Hindlimb muscle (tissue), 1 donor: ENCODE results near the gene TNFSF8. TPM values are rescaled to one million over a fixed set of nuclear protein-coding genes. Genes with fewer than 3 reads are reported as not detected.
A peak's percentile ranks its signal among the peaks of the same experiment; 100 is the strongest.

Experiments
- DNase-seq: peaks from one replicate; pipeline ENCODE4 v3.0.0-alpha.2; 2013
- polyA plus RNA-seq: library from polyadenylated mRNA; unstranded; fragments of 120-200 nt; gene quantifications from one replicate; pipeline ENCODE4 v1.2.1, GENCODE V29; 2013; ENCODE audit not compliant: insufficient read length

Gene TNFSF8
- polyA plus RNA-seq, 1 donor = 0.65 TPM

DNA sequence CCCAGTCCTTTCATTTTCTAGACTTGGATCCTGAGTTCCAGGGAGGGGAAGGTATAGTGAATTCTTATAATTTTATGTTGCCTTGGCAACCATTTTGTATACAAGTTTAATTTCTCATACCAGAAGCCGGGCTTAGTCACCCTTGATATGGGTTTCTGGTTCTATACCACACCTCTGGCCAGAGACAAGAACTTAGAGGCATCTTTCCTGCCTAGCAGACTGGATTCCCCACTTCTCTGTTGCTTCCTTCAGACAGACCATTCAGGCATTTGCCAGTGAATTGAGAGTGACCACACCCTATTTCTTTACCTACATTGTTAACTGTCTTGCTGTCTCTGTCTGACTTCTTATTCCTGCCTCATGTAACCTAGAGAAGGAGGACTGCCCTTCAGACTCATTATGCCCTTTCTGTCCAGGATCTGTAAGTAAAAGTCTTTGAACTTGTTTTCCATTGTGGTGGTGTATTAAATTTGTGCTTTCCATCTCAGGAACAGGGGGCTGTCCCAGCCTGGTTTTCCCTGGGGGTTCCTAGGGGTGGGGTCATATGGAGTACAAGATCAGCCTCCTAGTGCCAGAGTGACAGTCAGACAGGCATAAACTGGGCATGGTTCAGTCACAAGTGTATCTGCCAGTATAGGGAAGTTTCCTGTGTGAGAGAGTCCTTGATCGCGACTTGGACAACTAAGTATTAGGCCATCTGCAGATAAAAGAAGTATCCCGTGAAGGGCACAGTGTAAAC lies 27.4 kb downstream of the TNFSF8 start:
- no peak for DNase-seq

DNA sequence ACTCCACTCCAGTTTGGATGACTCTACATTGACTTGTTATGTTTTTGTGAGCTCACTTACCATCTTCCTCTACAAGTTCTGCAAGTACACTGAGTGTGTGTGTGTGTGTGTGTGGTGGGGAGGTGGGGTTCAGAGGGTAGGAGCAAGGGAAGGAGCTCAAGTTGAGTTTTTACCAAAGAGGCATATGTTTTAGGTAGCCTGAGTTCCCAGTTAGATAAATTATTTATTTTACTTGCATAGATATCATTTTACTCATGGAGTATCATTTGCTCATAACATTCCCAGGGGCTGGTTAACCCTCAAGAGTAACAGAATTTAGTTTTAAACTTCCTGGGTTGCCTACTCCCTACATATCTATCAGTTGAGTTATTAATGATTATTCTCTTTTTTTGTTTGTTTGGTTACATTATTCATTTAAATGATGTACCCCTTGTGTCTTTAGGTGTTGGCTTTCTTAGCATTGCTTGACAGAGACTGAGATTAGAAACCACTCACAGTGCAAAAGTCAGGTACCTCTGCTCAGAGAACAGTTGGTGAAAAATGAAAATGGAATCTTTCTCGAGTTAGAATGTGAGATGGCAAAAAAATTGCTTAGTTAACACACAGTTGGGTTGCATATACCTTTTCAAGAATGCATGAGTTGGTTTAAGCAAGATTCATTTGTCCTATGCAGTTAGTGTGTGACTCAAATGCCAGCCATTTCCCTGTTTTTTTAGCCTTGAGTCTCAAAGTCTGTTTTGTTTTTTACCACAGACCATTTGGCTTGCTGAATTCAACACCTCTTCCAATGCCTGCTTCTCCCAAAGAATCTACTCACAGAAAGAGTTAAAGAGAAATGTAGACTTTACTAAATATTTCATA lies 29.2 kb downstream of the TNFSF8 start:
- DNase-seq = no peak

DNA sequence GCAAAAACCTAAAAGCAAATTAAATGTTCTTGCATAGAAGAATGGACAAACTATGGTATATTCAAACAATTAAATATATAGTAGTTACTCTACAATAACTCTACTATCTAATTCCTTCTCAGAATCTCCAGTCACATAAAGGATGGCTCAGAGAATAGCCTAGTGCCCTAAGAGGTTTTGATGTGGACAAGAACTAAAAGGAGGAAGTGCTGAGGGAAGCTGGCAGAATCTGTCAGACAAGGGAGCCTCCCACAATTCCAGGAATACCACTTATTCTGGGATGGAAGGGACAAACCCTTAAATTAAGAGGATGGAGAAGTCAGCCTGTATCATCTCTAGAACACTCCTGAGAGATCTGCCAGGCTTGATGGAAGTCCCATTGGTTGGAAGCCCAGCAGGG lies 30.4 kb downstream of the TNFSF8 start:
- no peak for DNase-seq

DNA sequence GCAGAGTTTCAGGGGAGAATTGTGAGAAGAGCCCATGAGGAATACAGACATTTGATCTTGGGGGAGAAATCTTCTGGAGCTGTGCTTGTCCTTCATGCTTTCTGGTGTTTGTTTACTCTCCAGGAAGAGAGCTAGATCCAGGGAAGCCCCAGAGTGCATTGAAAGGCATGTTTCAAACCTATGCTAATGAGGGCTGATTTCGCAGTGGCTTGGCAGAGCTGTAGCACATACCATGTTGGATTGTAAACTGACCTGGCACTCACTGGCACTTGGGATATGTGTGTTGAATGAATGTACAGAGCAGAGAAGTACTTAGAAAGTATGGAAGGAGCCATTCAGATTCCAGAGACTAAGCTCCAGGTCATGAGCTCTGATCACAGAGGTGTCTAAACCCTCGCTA lies 30.9 kb downstream of the TNFSF8 start:
- DNase-seq = no peak

DNA sequence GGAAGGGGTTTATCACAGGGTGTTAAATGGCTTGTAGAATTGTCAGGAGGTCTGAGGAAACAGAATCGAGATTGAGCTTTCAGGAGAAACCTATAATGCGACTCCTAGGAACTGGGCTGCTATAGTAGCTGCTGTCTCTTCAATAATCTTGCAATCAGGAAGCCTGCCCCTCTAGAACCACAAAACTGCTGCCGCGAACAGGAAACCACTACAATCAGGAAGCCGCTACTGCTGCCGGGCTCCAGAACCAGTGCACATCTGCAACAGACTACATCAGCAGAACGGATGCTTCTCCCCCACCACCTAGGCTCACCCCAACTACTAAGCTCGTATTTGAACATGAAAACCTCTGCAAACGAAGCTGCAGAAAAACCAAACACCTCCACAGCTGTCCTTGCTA lies 31.6 kb downstream of the TNFSF8 start:
- peak; percentile 16 for DNase-seq

DNA sequence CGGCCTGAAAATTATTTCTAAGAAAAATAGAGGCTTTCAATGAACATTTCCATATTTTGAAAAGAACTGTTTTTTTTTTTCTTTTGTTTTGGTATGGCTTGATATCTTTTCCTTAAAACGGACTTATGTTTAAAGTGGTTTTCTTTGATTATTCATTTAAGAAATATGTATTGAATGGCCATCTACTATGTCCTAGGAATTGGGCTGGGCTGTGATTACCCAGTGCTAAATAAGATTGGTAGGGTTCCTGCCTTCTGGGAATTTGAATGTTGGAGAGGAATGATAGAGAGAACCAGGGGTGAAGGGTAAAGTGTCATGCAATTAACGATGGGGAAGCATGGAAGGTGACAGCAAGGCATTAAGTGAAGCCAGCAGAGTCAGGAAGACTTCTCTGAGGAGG lies 33.2 kb downstream of the TNFSF8 start:
- no peak for DNase-seq

DNA sequence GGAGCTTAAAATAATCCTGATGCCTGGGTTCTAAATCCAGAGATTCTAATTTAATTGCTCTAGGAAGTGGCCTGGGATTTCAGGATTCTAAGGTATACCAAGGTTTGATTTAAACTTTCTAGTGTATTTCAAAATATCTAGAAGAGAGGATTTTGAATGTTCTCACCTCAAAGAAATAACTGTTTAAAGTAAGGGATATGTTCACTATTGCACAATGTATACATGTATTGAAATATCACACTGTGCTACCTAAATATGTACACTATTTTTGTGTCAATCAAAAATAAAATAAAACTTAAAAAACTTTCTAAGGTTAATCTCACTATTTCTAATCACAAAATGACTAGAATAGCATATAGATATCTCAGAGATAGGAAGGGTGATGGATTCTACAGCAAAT lies 34.0 kb downstream of the TNFSF8 start:
- no peak for DNase-seq

DNA sequence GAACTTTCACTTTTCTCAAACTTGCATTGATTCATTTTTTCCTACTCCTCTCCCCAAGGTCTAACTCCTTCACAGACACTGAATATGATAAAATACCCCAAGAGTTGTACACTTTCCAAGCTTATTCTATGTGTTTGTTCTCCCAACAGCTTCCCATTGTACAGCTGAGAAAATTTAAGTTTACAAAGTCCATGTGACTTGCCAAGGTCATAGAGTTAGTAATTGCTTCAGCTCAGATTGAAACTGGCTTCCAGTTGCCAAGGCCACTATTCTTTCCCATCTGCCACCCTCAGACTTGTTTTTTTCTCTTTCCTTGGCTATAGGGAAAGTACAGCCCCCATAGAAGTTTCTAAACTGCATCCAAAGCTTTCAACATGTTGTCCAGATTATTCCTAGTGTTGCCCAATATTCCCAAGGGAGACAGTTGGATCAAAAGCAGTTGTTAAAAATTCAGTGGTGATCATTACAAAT lies 34.8 kb downstream of the TNFSF8 start:
- no peak for DNase-seq

DNA sequence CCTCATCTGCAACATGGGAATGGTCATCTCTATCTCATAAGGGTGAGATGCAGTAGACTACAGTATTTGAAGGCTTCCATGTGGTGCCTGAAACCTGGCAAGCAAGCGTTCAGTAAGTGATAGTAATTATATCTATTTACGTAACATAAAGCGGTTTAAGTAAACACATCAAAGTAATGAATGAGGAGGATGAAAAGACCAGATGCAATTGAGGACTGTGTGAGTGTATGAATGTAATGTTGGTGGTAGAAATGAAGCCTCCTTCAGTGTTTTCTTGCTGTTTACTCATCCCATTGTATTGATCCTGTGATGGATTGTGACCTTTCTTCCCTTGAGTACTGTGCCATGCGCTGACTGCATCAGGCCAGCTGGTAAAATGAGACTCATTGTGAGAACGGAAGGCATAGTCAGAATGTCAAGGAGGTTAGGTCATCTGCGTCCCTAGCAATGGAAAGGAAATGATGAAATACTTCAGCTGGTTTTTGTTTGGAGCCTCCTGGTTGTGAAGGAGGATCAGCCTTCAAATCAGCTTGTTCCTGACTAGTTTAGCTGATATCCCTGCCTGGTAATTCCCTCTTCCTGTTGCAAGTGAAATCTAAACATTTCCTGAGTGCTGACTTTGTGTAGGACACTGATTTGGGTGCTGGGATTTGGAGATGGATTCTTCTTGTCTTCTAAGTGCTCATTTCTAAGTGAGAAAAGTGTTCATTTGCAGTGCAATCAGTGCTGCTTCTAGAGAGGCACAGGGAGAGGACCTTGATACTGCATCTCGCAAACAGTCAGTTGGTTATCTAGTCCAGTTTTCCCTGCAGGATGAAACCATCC lies 35.6 kb downstream of the TNFSF8 start:
- DNase-seq = no peak

DNA sequence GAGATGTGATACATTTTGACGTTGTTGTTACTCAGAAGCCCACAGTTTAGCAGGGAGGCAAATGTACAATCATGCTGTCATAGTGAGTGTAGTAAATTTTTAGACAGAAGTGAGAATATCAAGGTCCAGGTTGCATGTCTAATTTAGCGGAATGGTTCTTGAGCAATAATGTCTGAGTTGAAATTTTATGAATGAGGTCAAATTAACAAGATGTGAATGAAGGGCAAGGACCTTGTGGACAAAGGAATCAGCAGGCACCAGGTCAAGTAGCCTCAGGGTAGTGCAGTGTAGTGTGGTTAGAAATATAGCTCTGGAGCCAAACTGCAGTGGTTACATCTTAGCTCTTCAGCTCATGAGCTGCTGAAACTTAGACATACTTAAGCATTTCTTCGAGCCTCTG lies 36.2 kb downstream of the TNFSF8 start:
- no peak for DNase-seq

DNA sequence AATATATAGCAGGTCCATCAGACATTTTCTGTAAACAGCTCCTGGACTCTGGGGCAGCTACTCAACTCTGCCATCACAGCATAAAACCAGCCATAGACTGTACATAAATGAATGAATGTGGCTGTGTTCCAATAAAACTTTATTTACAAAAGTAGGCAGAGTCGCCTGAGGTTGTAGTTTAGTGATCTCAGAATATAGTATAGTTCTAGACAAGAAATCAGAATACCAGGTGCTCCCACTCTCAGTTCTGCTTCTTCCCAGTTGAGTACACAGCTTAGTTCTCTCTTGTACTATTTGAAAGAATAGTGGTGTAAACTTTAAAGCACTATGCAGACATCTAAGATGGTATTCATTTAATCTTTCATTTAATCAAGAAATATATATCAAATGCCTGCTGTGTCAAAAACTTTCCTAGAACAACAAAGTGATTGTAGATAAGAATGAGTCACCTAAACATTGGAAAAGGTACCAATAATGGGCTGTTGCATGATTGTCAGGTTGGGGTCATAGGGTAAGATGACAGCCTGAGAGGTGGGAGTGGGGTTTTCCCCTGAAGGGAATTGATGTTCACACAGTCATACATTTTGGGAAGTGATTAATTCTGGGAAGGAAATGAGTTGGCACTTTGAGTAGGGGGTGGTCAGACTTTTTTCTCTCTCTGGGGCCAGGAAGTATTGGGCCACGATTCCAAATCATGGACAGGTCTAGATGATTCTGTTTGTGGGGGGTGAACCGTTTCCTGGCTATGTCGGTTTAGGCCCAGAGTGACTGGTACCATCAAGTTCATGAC lies 37.0 kb downstream of the TNFSF8 start:
- no peak for DNase-seq

DNA sequence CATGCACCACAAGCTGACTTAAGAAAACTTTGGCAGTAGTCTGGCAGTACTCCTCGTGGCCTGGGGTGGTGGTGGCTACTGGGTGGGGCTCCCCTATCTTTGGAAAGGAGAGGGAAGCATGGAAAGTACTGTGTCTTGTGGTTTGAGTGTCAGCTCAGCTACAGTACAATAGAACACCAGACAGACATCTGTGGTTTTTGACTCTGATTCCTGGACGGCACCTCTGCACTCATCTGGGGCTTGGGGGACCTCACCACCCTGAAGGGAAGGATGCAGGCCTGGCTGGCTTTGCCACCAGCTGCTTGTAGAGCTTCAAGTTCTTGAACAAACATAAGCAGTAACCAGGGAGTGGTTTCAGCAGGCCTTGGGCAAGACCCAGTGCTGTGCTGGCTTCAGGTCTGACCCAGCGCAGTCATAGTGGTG lies 40.6 kb downstream of the TNFSF8 start:
- DNase-seq = no peak

DNA sequence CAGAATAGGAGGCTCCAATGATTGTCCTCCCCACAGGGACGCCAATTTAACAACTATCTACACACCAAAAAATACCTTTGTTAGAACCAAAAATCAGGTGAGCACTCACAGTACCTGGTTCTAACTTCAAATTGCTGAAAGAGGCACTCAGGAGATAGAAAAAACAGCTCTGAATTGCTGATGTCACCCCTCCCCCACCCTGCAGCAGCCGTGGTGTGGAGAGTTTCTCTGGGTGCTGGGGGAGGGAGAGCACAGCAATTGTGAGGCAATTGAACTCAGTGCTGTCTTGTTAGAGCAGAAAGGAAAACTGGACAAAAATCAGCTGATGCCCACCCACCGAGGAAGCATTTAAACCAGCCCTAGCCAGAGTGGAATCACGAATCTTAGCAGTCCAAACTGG lies 41.8 kb downstream of the TNFSF8 start:
- no peak for DNase-seq

DNA sequence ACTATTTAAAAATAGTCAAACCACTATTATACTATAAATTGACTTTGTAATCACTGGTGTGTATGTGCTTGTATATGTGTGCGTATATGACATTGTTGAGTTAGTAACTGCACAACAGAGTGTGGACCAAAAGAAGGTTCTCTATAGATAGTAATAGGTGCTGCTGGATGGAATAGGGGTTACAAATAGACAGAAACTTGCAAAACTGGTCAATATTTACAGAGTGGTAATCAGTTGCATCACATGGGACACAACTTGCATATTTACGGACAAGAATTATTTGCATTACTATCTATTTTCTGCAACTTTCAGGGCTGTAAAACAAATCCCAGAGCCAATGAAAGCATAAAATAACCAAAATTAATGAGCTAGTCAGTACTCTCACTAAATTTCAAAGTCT lies 42.4 kb downstream of the TNFSF8 start:
- no peak for DNase-seq

DNA sequence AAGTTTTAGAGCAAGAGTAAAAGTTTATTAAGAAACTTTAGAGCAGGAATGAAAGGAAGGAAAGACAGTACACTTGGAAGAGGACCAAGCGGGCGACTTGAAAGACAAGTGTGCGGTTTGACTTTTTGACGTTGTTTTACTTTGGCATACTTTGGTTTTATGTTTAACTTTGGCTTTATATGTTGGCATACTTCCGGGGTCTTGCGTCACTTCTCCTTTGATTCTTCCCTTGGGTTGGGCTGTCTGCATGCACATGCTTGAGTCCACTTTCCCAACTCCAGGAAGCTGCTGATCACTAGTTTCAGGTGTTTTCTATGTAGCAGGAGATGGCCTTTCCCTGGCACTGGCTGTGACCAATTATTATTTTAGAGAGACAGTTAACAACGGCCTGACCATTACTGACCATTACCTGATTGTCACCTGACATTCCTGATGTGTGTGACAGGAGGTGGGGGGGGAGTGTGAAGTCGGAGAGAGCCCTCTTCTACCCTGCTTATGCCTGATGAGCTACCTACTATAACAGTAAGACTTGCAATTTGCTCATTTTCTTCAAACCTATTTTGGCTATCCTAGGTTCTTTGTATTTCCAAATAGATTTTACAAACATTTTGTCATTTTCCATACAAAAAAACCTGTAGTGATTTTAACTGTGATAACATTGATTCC lies 45.5 kb downstream of the TNFSF8 start:
- no peak for DNase-seq

DNA sequence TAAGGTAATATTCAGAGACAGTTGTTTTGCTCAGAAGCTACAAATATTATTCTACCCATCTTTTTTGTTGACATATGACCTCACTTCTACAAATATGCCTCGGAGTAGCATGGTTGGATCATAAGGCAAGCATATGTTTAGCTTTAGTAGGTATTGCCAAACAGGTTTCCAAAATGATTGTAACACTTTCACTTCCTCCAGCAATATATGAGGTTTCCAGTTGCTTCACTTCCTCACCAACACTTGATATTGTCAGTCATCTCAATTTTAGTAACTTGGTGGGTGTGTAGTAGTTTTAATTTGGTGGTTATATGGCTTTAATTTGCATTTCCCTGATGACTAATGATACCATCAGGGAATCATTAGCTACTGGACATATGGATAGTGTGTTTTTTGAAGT lies 46.7 kb downstream of the TNFSF8 start:
- DNase-seq = no peak

DNA sequence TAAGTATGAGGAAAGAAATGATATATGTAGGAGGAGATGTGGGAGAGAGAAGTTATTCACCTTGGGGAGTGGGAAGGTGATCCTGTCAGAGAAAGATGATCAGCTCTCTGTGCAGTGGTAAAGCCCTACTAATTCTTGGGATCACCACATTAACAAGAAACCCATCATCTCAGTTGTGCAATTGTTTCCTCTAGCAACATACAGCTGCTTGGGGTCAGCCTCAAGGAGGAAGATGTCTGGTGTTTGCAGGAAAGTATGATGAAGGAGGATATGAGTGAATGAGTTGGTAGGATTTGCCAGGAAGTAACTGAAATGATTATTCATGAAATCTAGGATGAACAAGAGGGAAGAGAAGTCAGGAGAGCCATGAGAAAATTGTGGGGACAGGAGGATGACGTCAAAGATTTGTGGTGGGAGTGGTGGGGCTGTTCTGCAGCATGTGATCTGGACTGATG lies 50.1 kb downstream of the TNFSF8 start:
- DNase-seq = no peak

DNA sequence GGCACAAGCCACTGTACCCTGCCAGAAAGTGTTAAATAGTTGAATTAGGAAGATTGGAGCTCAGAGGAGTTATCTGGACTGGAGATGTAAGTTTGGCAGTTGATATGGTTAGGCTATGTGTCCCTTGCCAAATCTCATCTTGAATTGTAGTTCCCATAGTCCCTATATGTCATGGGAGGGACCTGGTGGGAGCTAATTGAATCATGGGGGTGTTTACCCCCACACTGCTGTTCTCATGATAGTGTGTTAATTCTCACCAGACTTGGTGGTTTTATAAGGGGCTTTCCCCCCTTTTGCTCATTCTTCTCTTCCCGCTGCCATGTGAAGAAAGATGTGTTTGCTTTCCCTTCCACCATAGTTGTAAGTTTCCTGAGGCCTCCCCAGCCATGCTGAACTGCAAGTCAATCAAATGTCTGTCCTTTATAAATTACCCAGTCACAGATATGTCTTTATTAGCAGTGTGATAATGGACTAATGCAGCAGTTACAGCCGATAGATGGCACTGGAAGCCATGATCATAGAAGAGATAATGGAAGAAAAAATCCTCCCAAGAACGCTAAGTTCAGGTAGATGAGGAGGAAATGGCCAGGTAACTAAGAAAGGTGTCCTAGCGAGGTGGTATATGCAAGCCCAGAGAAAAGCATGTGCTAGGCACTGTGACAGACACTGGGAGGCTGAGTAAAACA lies 51.4 kb downstream of the TNFSF8 start:
- DNase-seq = no peak

DNA sequence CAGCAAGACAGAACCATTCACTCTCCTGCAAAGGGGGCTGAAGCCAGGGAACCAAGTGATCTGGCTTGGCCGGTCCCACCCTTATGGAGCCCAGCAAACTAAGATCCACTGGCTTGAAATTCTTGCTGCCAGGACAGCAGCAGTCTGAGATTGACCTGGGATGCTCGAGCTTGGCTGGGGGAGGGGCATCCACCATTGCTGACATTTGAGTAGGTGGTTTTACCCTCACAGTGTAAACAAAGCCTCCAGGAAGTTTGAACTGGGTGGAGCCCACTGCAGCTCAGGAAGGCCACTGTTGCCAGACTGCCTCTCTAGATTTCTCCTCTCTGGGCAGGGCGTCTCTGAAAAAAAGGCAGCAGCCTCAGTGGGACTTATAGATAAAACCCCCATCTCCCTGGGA lies 60.5 kb downstream of the TNFSF8 start:
- DNase-seq = no peak

DNA sequence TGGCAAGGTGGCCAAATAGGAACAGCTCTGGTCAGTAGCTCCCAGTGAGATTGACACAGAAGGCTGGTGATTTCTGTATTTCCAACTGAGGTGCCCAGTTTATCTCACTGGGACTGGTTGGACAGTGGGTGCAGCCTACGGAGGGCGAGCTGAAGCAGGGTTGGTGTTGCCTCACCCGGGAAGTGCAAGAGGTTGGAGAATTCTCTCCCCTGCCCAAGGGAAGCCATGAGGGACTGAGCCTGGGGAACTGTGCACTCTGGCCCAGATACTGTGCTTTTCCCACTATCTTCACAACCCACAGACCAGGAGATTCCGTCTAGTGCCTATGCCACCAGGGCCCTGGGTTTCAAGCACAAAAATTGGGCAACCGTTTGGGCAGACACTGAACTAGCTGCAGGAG lies 61.0 kb downstream of the TNFSF8 start:
- no peak for DNase-seq

DNA sequence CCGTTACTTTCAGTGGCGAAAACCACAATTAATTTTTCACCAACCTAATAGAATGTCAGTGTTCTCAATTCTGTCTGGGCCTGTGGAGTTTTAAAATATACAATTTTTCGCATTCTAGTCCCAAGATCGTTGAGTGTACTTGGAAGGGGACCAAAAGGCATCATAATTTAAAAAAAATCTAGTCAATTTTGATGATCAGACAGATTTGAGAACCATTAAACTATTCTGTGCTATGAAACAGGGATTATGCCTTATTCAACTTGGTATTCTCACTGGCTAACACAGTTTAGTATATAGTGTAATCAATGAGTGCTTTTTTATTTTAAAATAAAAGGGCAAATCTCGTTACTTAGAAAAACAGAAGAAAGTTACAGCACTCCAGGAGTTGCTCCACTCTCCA lies 63.1 kb downstream of the TNFSF8 start:
- no peak for DNase-seq
